GM20431 (cell line): Measurements from ENCODE around the gene MAK.
"Not testable (repeated sequence)": the region's sequence is repeated elsewhere in the genome, so short reads cannot be mapped to it uniquely, and the experiment has no call there.

ENCODE experiments used
- in situ Hi-C: fragments of 300-500 bp; cut with MseI, MboI; formaldehyde crosslinking; loops from one replicate; pipeline ENCODE4 v1.15.0; 2020; ENCODE audit warnings: low sequenced_read_pairs; ENCODE audit not compliant: unreplicated experiment

MAK gene

GRCh38 chr6:10854922-10855632, 16.7 kb upstream of the MAK start:
- in situ Hi-C loops: no loop called here

DNA sequence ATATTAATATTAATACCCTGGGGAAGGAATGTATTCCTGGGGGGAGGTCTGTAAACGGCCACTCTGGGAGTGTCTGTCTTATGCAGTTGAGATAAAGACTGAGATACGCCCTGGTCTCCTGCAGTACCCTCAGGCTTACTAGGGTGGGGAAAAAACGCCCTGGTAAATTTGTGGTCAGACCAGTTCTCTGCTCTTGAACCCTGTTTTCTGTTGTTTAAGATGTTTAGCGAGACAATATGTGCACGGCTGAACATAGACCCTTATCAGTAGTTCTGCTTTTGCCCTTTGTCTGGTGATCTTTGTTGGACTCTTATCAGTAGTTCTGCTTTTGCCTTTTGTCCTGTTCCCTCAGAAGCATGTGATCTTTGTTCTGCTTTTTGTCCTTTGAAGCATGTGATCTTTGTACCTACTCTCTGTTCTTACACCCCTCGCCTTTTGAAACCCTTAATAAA, 15.5 kb upstream of the MAK start:
- in situ Hi-C loops: not testable (repeated sequence)

DNA sequence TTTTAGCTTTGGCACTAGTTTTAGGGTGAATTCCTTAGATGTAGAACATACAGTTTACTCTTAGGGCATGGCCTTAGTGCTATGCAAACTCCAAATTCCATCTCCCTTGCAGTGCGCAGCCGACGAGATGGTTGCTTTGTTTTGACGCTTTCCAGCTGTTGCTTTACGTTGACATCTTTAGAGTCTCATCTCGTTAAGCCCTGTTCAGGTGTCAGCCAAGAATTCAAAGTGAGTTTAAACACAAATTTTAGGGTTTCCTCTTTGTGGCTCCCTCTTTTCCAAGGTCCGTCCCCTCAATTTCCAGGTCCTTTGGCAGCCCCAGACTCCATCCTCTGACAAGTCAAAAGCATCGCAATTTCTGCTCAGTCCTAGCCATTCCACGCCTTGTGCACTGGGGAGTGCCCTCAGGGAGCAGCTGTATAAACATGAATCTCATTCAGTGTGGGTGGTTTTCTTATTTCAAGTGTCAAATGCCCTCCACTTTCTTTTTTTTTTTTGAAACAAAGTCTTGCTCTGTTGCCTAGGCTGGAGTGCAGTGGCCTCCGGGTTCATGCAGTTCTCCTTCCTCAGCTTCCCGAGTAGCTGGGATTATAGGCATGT, 14.1 kb upstream of the MAK start:
- in situ Hi-C loops: no loop called here

GRCh38 chr6:10850728-10851127, 12.4 kb upstream of the MAK start:
- in situ Hi-C loops: no loop called here

GRCh38 chr6:10849901-10850300, 11.6 kb upstream of the MAK start:
- in situ Hi-C loops: loop anchor here (25.0 kb wide), 1 partner anchor 212 kb away; no protein-coding TSS in a partner anchor

- in situ Hi-C loops: loop anchor here (25.0 kb wide), 1 partner anchor 215 kb away; no protein-coding TSS in a partner anchor
Observed at GRCh38 chr6:10847684-10848083, 9.3 kb upstream of the MAK start.

DNA sequence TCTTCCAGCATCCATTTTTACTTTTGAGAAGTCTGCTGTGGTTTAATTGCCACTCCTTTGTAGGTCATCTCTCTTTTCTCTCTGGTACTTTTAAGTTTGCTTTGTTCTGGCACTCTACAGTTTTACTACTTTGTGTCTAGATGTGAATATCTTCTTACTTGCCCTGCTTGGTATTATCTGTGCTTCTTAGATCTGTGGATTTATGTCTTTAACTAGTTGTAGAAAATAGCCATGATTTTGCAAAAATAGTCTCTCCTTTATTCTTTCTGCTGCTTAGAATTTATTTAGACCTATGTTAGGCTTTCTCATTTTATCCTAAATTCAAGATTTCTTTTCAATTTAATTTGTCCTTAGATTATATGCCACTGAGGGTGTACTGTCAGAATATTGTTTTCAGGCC, 5.2 kb upstream of the MAK start:
- in situ Hi-C loops: loop anchor here (25.0 kb wide), 1 partner anchor 219 kb away; no protein-coding TSS in a partner anchor

DNA sequence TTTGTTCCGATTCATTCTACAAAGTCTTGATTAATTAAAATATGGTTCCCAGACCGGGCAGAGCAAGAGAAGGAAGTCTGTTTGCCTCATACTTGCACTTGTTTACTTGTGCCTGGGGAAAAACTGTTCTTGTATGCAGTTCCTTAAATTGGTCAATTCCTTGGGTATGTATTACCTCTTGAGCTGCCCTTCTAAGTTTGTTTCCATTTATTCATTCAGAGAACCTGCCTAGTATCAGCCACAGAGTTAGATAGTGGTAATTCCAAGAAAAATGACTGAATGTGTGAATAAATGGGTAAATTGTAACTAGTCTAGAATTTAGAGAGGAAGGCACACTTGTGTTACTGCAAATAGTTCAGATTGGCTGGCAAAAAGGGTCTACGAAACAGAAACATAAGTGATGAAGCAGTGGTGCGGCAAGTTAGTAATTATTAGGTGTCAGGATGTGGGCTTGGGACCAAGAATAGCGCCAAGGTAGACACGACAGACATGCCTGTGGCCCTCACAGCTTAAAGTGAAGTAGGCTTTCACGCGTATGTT, 525 bp upstream of the MAK start:
- in situ Hi-C loops: loop anchor here (25.0 kb wide), 1 partner anchor 223 kb away; no protein-coding TSS in a partner anchor

GRCh38 chr6:10837622-10837994, 731 bp downstream of the MAK start:
- in situ Hi-C loops: loop anchor here (25.0 kb wide), 1 partner anchor 225 kb away; no protein-coding TSS in a partner anchor

GRCh38 chr6:10837009-10837621, 1.2 kb downstream of the MAK start:
- in situ Hi-C loops: loop anchor here (25.0 kb wide), 1 partner anchor 225 kb away; no protein-coding TSS in a partner anchor

DNA sequence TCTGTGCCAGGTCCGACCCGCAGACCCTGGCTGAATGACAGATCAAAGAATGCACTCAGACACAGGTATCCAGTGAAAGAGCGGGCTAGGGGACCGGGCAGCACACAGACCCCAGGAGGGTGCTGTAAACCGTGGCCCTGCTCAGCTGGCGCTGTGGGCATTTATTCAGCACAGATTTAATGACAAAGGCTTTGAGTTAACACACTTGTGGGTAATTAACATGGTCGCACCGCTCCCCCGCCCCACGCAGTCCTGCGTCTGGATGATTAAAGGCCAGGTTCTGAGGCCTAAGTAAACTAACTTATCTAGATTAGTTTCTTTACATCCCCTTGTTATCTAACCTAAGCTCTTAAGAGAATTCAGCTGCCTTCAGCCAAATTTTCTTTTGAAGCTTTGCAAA, 3.5 kb downstream of the MAK start:
- in situ Hi-C loops: loop anchor here (25.0 kb wide), 1 partner anchor 227 kb away; no protein-coding TSS in a partner anchor

- in situ Hi-C loops: loop anchor here (25.0 kb wide), 1 partner anchor 231 kb away; no protein-coding TSS in a partner anchor
Observed at GRCh38 chr6:10831609-10832008, 6.7 kb downstream of the MAK start.

DNA sequence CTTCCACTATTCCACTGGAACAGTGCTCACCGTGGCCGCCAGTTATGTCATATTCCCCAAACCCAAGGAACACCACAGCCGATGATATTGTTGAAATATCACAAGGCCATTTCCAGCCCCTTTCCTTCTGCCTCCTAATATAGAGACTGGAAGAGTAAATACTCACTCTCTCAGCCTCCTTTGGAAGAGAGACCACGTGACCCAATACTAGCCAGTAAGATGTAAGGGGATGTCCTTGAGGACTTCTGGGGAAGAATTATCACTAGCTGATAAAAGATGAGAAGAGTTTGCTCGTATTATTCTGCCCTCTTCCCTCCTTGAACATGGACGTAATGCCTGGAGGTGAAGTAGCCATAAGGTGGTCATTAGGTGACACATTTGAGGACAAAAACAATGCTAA, 13.5 kb downstream of the MAK start:
- in situ Hi-C loops: loop anchor here (25.0 kb wide), 1 partner anchor 237 kb away; no protein-coding TSS in a partner anchor

GRCh38 chr6:10824297-10824696, 14.0 kb downstream of the MAK start:
- in situ Hi-C loops: no loop called here

GRCh38 chr6:10814176-10814575, 24.2 kb downstream of the MAK start:
- in situ Hi-C loops: not testable (repeated sequence)

DNA sequence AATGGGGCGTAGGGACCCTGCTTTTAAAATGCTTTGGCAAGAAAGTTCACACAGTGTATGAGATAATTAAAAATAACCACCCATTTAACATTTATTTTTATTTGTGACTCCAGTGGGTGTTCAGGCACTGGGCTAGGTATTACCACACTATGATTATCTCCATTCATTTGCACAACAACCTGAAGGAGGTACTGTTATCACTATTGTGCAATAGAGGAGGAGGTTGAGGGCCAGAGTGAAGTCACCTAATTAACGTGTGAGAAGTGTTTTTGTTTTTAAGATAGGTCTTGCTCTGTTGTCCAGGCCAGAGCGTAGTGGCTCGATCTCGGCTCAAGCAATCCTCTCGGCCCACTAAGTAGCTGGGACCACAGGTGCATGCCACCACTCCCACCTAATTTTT, 29.2 kb downstream of the MAK start:
- in situ Hi-C loops: no loop called here

GRCh38 chr6:10808376-10808775, 30.0 kb downstream of the MAK start:
- in situ Hi-C loops: no loop called here

DNA sequence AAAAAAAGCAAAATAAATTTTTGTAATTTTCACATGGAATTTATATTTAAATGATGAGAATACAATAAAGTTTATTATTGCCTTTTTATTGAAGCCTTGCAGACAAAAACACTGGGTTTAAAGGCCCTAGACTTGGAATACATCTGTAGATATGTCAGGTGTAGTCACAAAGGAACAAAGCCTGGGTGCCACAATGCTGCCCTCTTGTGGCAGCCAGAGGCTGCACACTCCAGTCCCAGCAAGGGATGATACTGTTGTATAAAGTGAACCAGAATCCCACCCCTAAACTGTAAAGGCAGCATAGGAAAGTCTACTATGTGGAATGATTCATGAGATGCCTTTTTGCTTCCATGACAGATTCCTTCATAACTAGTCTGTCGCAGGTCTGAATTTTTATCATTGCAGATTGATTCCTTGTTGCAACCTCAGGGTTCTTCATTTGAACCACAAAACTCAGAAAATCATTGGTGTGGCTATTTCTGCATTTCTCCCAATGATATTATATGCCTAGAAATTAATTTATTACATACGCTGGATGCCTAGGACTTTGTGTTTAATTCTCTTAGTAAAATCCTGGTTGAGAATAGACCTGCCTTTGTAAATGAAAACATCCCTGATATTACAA, 37.0 kb downstream of the MAK start:
- in situ Hi-C loops: no loop called here

- in situ Hi-C loops: no loop called here
Observed at GRCh38 chr6:10800810-10801209, 37.5 kb downstream of the MAK start.

- in situ Hi-C loops: loop anchor here (25.0 kb wide), 1 partner anchor 307 kb away; no protein-coding TSS in a partner anchor
Observed at GRCh38 chr6:10794239-10794638, 44.1 kb downstream of the MAK start.
